IPS DF 6.9 (cell line): ENCODE data around the gene THSD4.

ENCODE experiments used
- DNase-seq: peaks from one replicate; pipeline ENCODE4 v3.0.0-alpha.2; 2013; ENCODE audit warnings: low read depth, low spot score
- H3K27ac ChIP-seq: one replicate; pipeline ENCODE4 v1.5.1; 2013; ENCODE audit warnings: low read length, control low read depth
- H3K27me3 ChIP-seq: 2 replicates; pipeline ENCODE4 v1.6.1; 2013; ENCODE audit warnings: mild to moderate bottlenecking, low read length; ENCODE audit not compliant: control insufficient read depth, insufficient read depth
- H3K36me3 ChIP-seq: 2 replicates; pipeline ENCODE4 v1.6.1; 2013; ENCODE audit warnings: low read length; ENCODE audit not compliant: control insufficient read depth, insufficient read depth
- H3K4me1 ChIP-seq: 2 replicates; pipeline ENCODE4 v1.6.1; 2013; ENCODE audit warnings: low read length; ENCODE audit not compliant: control insufficient read depth, insufficient read depth
- H3K4me3 ChIP-seq: 2 replicates; pipeline ENCODE4 v1.5.1; 2013; ENCODE audit warnings: mild to moderate bottlenecking, low read length
- H3K9me3 ChIP-seq: 2 replicates; pipeline ENCODE4 v1.6.1; 2013; ENCODE audit warnings: low read length, inconsistent platforms; ENCODE audit not compliant: control insufficient read depth, insufficient read depth
- WGBS: extraction: QIAGEN DNeasy Blood & Tissue Kit; methylation state at CpG from one replicate; pipeline ENCODE4 v1.1.7; 2013; ENCODE audit warnings: mixed read lengths, missing lambda C conversion rate; ENCODE audit not compliant: insufficient read length, insufficient coverage; 5-methylcytosine and 5-hydroxymethylcytosine counted together

THSD4 gene

DNA sequence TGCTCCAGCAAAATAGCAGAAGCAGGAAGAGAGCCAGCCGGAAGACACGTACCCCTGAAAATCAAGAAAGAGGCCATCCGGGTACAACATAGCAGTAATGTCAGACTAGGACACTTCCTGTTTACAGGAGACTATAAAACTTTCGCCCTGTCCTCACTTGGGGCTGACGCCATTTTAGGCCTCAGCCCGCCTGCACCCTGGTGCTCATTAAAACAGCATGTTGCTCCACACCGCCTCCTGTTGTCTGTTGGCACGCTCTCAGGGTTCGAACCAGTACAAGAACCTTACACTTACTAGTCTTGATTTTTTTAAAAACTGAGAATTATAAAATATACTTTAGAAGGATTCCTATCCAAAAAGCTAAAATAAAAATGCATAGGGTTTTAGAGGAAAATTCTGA, 535.3 kb downstream of the THSD4 start:
- Histone ChIP-seq H3K27me3 (no peaks in the 10 kb centered on the region), H3K4me3 (no peak overlapping the region), H3K4me1 (no peaks in the 10 kb centered on the region), H3K36me3 (no peaks in the 10 kb centered on the region), H3K9me3 (no peaks in the 10 kb centered on the region), H3K27ac (no peak overlapping the region)
- no CpG with 5 or more reads among the region's 9 CpGs for WGBS
- DNase-seq: no peak

DNA sequence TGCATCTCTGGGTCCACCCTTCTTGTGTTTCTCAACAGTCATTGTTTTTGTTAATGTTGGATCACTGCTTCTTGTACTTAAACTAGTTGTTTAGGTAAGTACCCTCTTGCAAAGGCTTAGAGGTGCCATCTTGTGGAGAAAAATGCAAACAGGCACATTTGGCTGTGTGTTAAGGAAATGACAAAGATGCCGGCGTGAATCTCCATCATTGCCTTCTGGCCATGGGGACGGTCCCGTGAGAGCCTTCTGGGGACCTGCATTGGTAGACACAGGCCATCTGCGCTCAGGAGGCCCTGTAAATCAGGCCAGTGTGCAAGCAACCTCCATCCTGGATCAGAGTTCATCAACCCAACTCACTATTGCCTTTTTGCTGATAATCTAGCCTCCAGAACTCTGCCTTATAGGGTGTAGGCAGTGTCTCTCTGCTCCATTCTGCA, 536.5 kb downstream of the THSD4 start:
- no peaks in the 10 kb centered on the region for H3K36me3 ChIP-seq
- no peaks in the 10 kb centered on the region for H3K9me3 ChIP-seq
- H3K4me3 ChIP-seq: no peak overlapping the region
- no CpG with 5 or more reads among the region's 5 CpGs for WGBS
- no peak overlapping the region for H3K27ac ChIP-seq
- no peaks in the 10 kb centered on the region for H3K4me1 ChIP-seq
- DNase-seq: peak; percentile 54
- H3K27me3 ChIP-seq: no peaks in the 10 kb centered on the region

DNA sequence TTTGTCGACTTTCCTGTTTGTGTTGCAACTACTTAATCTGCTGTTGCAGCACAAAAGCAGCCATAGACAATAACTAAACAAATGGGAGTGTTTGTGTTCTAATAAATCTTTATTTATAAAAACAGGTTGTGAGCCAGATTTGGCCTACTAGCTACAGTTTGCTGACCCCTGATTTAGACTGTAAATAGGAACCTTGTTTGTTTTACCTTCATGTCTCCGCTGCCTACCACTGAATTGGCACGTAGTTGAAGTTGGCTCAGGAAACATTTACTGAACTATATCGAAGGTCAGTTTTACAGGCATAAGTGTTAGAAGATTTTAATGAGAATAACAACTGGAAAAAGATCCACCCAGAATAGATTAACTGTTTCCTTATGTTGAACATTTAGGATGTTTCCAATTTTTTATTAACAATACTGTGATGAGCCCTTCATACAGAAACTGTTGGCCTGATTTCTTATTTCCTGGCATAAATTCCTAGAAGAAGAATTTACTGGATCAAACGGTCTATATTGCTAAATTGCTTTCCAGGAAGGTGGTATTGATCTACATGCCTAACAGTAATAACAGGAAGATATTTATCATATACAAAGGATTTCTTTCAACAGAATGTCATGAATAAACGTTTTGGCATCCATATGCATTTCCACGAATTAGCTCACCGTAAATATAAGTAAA, 538.9 kb downstream of the THSD4 start:
- H3K27ac ChIP-seq: no peak overlapping the region
- no peak for DNase-seq
- H3K4me1 ChIP-seq: no peaks in the 10 kb centered on the region
- WGBS: no CpG with 5 or more reads among the region's 8 CpGs
- no peaks in the 10 kb centered on the region for H3K9me3 ChIP-seq
- no peaks in the 10 kb centered on the region for H3K36me3 ChIP-seq
- H3K4me3 ChIP-seq: no peak overlapping the region
- no peaks in the 10 kb centered on the region for H3K27me3 ChIP-seq

DNA sequence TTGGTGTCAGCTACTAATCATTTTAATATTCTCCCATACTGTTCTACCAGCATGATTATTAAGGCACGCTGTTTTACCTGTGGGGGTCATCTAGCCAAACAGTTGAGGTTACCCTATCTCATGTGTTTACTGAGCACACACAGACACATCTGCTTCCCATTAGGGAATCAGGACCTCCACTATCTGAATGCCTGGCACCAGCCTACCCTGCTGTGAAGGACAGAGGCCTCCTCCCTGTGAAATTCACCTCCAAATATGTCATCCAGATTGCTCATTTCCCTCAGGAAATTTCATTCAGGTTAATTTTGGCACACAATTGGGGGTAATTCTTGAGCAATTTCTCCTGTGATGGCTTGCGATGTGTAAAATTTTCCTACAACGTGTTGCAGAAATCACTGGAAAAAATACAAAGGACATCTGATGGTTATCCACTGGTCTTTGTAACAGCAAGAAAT, 539.5 kb downstream of the THSD4 start:
- Histone ChIP-seq H3K27me3 (no peaks in the 10 kb centered on the region), H3K27ac (no peak overlapping the region), H3K4me1 (no peaks in the 10 kb centered on the region), H3K4me3 (no peak overlapping the region), H3K9me3 (no peaks in the 10 kb centered on the region), H3K36me3 (no peaks in the 10 kb centered on the region)
- no CpG with 5 or more reads among the region's 3 CpGs for WGBS
- DNase-seq: no peak

DNA sequence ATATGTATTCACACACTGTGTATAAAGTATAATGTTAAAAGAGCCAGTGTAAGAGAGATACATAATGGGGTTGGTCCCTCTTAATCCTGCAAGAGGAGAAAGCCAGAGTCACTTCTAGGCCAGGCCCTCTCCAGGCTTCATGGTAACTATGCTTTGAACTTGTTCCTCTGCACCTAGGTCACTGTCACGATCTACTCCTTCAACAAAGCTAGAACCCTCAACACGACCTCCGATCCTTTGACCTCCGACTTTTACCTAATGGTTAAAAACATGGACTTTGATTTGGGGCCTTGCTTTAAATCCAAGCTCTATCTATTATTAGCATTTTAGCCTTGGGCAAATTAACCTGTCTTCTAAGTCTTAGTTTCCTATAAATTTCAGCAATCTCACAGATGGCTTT, 541.2 kb downstream of the THSD4 start:
- Histone ChIP-seq H3K4me3 (no peak overlapping the region), H3K9me3 (no peaks in the 10 kb centered on the region), H3K27me3 (no peaks in the 10 kb centered on the region), H3K36me3 (no peaks in the 10 kb centered on the region), H3K27ac (no peak overlapping the region), H3K4me1 (no peaks in the 10 kb centered on the region)
- DNase-seq: no peak
- WGBS: no CpG with 5 or more reads among the region's 4 CpGs

DNA sequence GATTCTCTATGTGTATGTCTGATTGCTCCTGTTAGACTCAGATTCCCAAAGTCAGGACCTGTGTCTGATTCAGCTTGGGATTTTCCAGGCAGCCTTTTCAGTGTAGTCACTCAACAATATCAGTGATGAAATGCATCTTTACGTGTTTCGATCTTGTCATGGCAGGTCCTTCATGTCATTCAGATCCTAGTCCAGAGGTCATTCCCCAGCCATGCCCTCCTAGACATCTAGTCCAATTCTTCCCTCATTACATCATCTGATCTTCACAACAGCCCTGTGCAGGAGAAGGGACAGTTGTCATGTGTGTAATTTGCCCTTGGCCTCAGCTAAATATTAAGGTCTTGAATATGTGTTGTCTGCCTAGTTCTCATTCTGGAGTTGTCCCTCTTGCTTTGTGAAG, 541.9 kb downstream of the THSD4 start:
- H3K9me3 ChIP-seq: no peaks in the 10 kb centered on the region
- H3K4me3 ChIP-seq: no peak overlapping the region
- no peaks in the 10 kb centered on the region for H3K36me3 ChIP-seq
- WGBS: no CpG with 5 or more reads among the region's 2 CpGs
- DNase-seq: no peak
- H3K27ac ChIP-seq: no peak overlapping the region
- no peaks in the 10 kb centered on the region for H3K4me1 ChIP-seq
- no peaks in the 10 kb centered on the region for H3K27me3 ChIP-seq

DNA sequence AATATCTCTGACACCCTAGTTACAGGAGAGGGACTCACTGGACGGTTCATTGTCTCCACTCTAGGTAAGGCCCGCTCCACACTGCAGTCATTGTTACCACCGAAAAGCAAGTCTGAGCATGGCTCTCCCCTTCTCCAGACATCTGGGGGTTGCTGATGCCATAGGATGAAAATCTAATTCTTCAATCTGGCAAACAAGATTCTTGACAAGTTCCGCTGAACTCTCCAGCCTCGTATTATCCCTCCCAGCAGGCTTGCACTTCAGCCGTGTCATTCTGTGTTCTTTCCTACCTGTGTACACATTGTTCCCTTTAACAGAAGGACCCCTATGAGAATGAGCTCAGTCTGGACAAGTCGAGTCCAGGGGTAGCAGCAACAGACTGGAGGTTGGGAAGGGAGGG, 542.8 kb downstream of the THSD4 start:
- DNase-seq: no peak

DNA sequence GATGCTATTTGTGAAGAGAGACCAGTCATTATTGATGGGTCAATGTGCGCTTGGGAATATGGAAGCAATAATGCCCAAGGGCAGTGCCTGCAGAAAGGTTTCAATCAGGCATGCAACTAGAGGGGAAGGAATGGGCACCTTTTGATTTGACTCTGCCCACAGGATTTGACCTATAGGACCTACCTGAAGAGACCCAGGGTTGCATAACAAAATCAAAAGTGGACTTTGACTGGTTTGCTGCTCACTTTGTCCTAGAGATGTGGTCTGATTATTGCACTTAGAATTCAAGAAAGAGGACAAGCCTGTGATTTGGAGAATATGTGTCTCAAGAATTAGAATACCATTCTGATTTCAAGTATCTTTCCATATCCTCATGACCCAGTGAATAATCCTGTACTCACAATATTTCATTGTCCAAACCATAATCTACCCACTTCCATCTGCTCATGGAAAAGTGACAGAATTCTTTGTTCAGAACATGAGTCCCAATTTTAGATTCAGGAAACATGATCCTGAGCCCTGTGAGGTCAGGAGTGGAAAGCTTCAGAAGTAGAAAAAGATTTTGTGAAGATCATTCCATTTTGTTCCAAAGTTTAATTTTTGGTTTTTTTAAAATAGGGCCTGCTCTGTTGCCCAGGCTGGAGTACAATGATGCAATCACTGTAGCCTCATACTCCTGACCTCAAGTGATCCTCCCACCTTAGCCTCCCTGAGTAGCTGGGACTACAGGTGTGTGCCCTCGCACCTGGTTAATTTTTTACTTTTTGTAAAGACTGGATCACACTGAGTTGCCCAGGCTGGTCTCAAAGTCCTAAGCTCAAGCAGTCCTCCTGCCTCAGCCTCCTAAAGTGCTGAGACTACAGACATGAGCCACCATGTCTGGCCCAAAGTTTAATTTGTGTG, 543.8 kb downstream of the THSD4 start:
- no peaks in the 10 kb centered on the region for H3K36me3 ChIP-seq
- WGBS: no CpG with 5 or more reads among the region's 2 CpGs
- H3K4me3 ChIP-seq: no peak overlapping the region
- DNase-seq: no peak
- H3K4me1 ChIP-seq: no peaks in the 10 kb centered on the region
- no peaks in the 10 kb centered on the region for H3K27me3 ChIP-seq
- no peaks in the 10 kb centered on the region for H3K9me3 ChIP-seq
- no peak overlapping the region for H3K27ac ChIP-seq

More for the DNA sequence above, 542.8 kb downstream of the THSD4 start:
- no CpG with 5 or more reads among the region's 7 CpGs for WGBS
- Histone ChIP-seq H3K27me3 (no peaks in the 10 kb centered on the region), H3K9me3 (no peaks in the 10 kb centered on the region), H3K27ac (no peak overlapping the region), H3K4me1 (no peaks in the 10 kb centered on the region), H3K4me3 (no peak overlapping the region), H3K36me3 (no peaks in the 10 kb centered on the region)

DNA sequence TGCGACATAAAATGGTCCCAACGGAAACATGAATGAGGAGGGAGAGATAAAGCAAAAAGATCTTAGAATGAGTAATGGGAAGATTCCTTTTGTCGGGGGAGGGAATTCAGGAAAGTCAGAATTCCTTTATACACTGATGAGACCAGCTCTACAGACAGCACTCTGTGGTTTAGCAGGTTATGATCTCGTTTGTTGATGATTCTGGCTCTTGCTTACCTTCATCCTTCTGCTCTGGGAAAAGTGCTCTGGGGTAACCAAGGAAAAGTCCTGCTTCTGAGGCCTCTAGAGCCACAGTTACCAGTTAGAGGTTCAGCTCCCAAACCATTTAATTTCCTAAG, 544.4 kb downstream of the THSD4 start:
- Histone ChIP-seq H3K27me3 (no peaks in the 10 kb centered on the region), H3K36me3 (no peaks in the 10 kb centered on the region), H3K27ac (no peak overlapping the region), H3K9me3 (no peaks in the 10 kb centered on the region), H3K4me1 (no peaks in the 10 kb centered on the region), H3K4me3 (no peak overlapping the region)
- DNase-seq: no peak
- no CpG with 5 or more reads among the region's 4 CpGs for WGBS

DNA sequence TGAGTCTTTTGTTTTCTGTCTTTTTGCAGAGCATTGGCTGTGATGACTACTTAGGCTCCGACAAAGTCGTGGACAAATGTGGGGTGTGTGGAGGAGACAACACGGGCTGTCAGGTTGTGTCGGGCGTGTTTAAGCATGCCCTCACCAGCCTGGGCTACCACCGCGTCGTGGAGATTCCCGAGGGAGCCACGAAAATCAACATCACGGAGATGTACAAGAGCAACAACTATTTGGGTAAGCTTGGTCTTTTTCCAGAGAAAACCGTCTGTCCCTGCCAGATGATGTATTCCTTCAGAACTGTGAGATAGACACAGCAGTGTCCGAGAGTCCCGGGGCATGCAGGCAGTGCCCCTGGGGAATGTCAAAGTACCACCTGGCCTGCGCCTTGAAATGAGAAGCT, 545.2 kb downstream of the THSD4 start:
- no CpG with 5 or more reads among the region's 15 CpGs for WGBS
- no peak overlapping the region for H3K4me3 ChIP-seq
- no peak for DNase-seq

More for the DNA sequence above, 545.2 kb downstream of the THSD4 start:
- no peaks in the 10 kb centered on the region for H3K9me3 ChIP-seq
- no peaks in the 10 kb centered on the region for H3K36me3 ChIP-seq
- H3K27ac ChIP-seq: no peak overlapping the region
- no peaks in the 10 kb centered on the region for H3K27me3 ChIP-seq
- H3K4me1 ChIP-seq: no peaks in the 10 kb centered on the region
